Measurements from ENCODE around the gene RP9. TPM values are rescaled to one million over a fixed set of nuclear protein-coding genes. Genes with fewer than 3 reads are reported as not detected.

The RP9 gene
- total and polyA plus RNA-seq, 2 of the 13 experiments (the other 11 are each of a cell fraction or from before 2014, with no cell fraction given): 14.2 to 18.6 TPM

GRCh38 chr7:33109005-33109757 lies at the start of gene RP9 (continued):
- TF ChIP-seq E2F1 (CRISPR knock-in tag; IDR thresholded peaks at IDR 0.05) (0 out of 2 replicates have a peak, but pooled peaks have one; percentile 44), PRDM15 (CRISPR knock-in tag; IDR thresholded peaks at IDR 0.05) (no peak; the same call in 1 of the 2 replicates), KDM5A (IDR thresholded peaks at IDR 0.05; ENCODE audit: borderline replicate concordance, low read length) (peak; percentile 42; the same call in 1 of the 2 replicates), MIER3 (CRISPR knock-in tag; IDR thresholded peaks at IDR 0.05; ENCODE audit: borderline replicate concordance) (no peak), RELA (CRISPR knock-in tag; IDR thresholded peaks at IDR 0.05) (no peak), ZNF883 (CRISPR knock-in tag; IDR thresholded peaks at IDR 0.05; ENCODE audit: not compliant biosample characterization) (no peak), ZNF260 (CRISPR knock-in tag; IDR thresholded peaks at IDR 0.05; ENCODE audit: borderline replicate concordance, low read depth) (no peak), ZNF724P (CRISPR knock-in tag; IDR thresholded peaks at IDR 0.05; ENCODE audit: borderline replicate concordance) (0 out of 2 replicates have a peak, but pooled peaks have one; percentile 6), NFIC (IDR thresholded peaks at IDR 0.05; ENCODE audit: low read length) (no peak), MAZ (IDR thresholded peaks at IDR 0.05; ENCODE audit: borderline replicate concordance, low read depth, low read length) (peak; percentile 48; the same call in 1 of the 2 replicates), MAZ (CRISPR knock-in tag; IDR thresholded peaks at IDR 0.05; ENCODE audit: low read depth) (peak; percentile 67; the same call in 1 of the 2 replicates), EED (CRISPR knock-in tag; IDR thresholded peaks at IDR 0.05) (no peak), DNMT3B (CRISPR knock-in tag; conservative IDR thresholded peaks at IDR 0.05) (no peak), ZNF331 (CRISPR knock-in tag; IDR thresholded peaks at IDR 0.05) (peak; percentile 28; the same call in 1 of the 2 replicates), FOXC1 (CRISPR knock-in tag; IDR thresholded peaks at IDR 0.05; ENCODE audit: borderline replicate concordance) (0 out of 2 replicates have a peak, but pooled peaks have one; percentile 9), KLF12 (CRISPR knock-in tag; IDR thresholded peaks at IDR 0.05; ENCODE audit: borderline replicate concordance) (peak; percentile 88; the same call in 1 of the 2 replicates), NR1H2 (CRISPR knock-in tag; IDR thresholded peaks at IDR 0.05; ENCODE audit: borderline replicate concordance, low read depth) (no peak), ISL2 (CRISPR knock-in tag; IDR thresholded peaks at IDR 0.05) (peak; percentile 31; the same call in 1 of the 2 replicates), ATF7-NPFF (CRISPR knock-in tag; IDR thresholded peaks at IDR 0.05; ENCODE audit: low read depth) (peak; percentile 77; the same call in 1 of the 2 replicates), ZFX (CRISPR knock-in tag; IDR thresholded peaks at IDR 0.05; ENCODE audit: low read depth) (peak; percentile 78), ZNF614 (CRISPR knock-in tag; IDR thresholded peaks at IDR 0.05; ENCODE audit: borderline replicate concordance) (peak; percentile 51; the same call in 1 of the 2 replicates), NFE2L1 (CRISPR knock-in tag; IDR thresholded peaks at IDR 0.05; ENCODE audit: borderline replicate concordance) (no peak), CEBPB (IDR thresholded peaks at IDR 0.05; ENCODE audit: borderline replicate concordance, low read depth, low read length) (no peak), CAMTA2 (CRISPR knock-in tag; IDR thresholded peaks at IDR 0.05; ENCODE audit: borderline replicate concordance) (no peak), GABPA (IDR thresholded peaks at IDR 0.05; ENCODE audit: low read depth, low read length) (peak; percentile 82), GABPA (CRISPR knock-in tag; IDR thresholded peaks at IDR 0.05; ENCODE audit: low read depth) (peak; percentile 67)
